ENCODE results near the gene SFXN3. TPM values are rescaled to one million over a fixed set of nuclear protein-coding genes. Genes with fewer than 3 reads are reported as not detected.

The SFXN3 gene
- total RNA-seq, 1 experiment from 2014 or later = 16.9 TPM

DNA sequence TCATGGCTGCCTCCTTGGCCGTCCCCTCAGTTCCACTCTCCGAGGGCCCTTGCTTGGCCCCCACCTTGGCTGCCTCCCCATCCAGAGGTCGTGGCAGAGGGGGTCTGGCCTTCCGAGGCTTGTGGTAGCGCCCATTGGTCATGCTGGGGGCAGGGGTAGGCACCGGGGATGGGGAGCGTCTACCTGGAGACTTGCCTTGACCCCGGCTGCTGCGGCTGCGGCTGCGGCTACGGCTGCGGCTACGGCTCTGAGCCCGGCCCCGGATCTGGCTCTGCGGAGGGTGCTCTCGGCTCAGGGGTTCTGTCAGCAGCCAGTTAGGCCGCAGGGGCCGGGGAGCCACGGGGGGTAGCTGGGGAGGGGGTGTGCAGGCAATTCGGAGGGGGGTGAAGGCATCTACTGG lies 20.7 kb upstream of the SFXN3 start:
- BruUV-seq (replicated peaks) = no TSS peak
- H3K27ac ChIP-seq (ENCODE audit: low read depth, low read length, poor library complexity, severe bottlenecking) = no peak overlapping the region
- H3K4me1 ChIP-seq (ENCODE audit: insufficient read depth, low read length, poor library complexity, severe bottlenecking) = peaks cover 18% of the 10 kb centered on the region
- ChIA-PET POLR2A (ENCODE audit: low non-redundant PET) (no interaction called here), CTCF (interaction anchor here (0.6 to 0.9 kb wide), 2 partner anchors 12 to 18 kb away, joined by 4 to 5 read pairs; no protein-coding TSS in a partner anchor)
- peaks cover 19% of the 10 kb centered on the region for H3K36me3 ChIP-seq (ENCODE audit: insufficient read depth, low read length, poor library complexity, severe bottlenecking)
- intact Hi-C loops (cut with micrococcal nuclease; ENCODE audit: unreplicated experiment) = no loop called here
- no peaks in the 10 kb centered on the region for H3K9me3 ChIP-seq (ENCODE audit: low read depth, low read length, poor library complexity, severe bottlenecking)
- no peak for DNase-seq (ENCODE audit: low spot score)
- no peak for TF ChIP-seq EZH2 (IDR thresholded peaks at IDR 0.05; ENCODE audit: borderline replicate concordance, low read depth, low read length, poor library complexity, severe bottlenecking)
- TF ChIP-seq, protein P1, sequence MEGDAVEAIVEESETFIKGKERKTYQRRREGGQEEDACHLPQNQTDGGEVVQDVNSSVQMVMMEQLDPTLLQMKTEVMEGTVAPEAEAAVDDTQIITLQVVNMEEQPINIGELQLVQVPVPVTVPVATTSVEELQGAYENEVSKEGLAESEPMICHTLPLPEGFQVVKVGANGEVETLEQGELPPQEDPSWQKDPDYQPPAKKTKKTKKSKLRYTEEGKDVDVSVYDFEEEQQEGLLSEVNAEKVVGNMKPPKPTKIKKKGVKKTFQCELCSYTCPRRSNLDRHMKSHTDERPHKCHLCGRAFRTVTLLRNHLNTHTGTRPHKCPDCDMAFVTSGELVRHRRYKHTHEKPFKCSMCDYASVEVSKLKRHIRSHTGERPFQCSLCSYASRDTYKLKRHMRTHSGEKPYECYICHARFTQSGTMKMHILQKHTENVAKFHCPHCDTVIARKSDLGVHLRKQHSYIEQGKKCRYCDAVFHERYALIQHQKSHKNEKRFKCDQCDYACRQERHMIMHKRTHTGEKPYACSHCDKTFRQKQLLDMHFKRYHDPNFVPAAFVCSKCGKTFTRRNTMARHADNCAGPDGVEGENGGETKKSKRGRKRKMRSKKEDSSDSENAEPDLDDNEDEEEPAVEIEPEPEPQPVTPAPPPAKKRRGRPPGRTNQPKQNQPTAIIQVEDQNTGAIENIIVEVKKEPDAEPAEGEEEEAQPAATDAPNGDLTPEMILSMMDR (conservative IDR thresholded peaks at IDR 0.05; ENCODE audit: low read depth, low read length) = no peak
- H3K4me3 ChIP-seq (ENCODE audit: low read depth, low read length, poor library complexity, severe bottlenecking) = no peak overlapping the region
- no peaks in the 10 kb centered on the region for H3K27me3 ChIP-seq (replicated peaks; ENCODE audit: insufficient read depth, low read depth, low read length, poor library complexity)

DNA sequence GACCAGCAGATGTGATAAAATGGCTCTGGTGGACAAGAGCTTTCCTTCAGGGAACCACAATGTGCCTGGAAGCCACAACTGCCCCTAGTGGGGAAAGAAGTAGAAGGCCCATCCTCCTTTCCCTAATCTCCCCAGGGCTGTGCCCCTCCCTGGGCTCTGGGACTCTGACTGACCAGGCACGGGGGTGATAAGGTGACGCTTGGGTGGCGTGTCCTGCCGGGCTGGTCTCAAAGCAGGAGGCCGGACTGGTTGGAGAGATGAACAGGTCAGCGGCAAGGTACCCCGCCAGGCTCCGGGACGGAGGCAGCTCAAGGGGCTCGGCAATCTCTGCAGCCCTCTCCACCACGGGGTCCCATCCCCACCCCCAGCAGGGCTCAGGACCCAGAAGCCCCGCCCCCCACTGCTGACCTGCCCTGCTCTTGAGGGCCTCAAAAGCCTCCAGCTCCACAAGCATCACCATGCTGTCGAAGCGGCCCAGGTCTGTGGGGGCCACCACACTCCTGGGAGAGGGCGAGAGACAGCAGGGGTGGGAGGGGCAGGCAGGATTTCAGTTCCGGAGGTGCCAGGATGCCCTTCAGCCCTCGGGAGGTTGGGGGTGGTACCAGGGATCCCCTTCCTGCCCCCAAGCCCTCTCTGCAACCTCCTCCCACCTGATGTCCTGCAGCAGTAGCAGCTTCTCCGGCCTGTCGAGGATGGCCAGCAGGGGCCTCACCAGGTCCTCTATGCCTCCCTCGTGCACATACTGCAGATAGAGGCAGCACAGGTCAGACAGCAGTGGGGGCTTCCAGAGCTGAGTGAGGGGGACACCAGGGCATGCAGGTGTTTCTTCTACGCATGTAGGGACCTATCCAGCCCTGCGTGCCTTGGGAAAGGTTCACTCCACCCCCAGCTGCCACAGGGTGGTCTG lies 19.3 kb upstream of the SFXN3 start:
- H3K4me3 ChIP-seq (ENCODE audit: low read depth, low read length, poor library complexity, severe bottlenecking) = no peak overlapping the region
- BruUV-seq (replicated peaks) = no TSS peak
- TF ChIP-seq, protein P1 (conservative IDR thresholded peaks at IDR 0.05; ENCODE audit: low read depth, low read length) = peak; percentile 46
- TF ChIP-seq EZH2 (IDR thresholded peaks at IDR 0.05; ENCODE audit: borderline replicate concordance, low read depth, low read length, poor library complexity, severe bottlenecking) = no peak
- intact Hi-C loops (cut with micrococcal nuclease; ENCODE audit: unreplicated experiment) = loop anchor here (2.0 kb wide), 1 partner anchor 449 kb away; no protein-coding TSS in a partner anchor
- H3K4me1 ChIP-seq (ENCODE audit: insufficient read depth, low read length, poor library complexity, severe bottlenecking) = peaks cover 18% of the 10 kb centered on the region
- no peaks in the 10 kb centered on the region for H3K27me3 ChIP-seq (replicated peaks; ENCODE audit: insufficient read depth, low read depth, low read length, poor library complexity)
- POLR2A ChIA-PET (ENCODE audit: low non-redundant PET) = no interaction called here
- H3K36me3 ChIP-seq (ENCODE audit: insufficient read depth, low read length, poor library complexity, severe bottlenecking) = peaks cover 7% of the 10 kb centered on the region
- H3K27ac ChIP-seq (ENCODE audit: low read depth, low read length, poor library complexity, severe bottlenecking) = no peak overlapping the region
- H3K9me3 ChIP-seq (ENCODE audit: low read depth, low read length, poor library complexity, severe bottlenecking) = no peaks in the 10 kb centered on the region
- DNase-seq (ENCODE audit: low spot score) = no peak
- CTCF ChIA-PET = interaction anchor here (0.5 to 1.0 kb wide), 4 partner anchors 14 to 665 kb away, joined by 4 to 8 read pairs (median 6); partner anchors contain the start of gene SCD

DNA sequence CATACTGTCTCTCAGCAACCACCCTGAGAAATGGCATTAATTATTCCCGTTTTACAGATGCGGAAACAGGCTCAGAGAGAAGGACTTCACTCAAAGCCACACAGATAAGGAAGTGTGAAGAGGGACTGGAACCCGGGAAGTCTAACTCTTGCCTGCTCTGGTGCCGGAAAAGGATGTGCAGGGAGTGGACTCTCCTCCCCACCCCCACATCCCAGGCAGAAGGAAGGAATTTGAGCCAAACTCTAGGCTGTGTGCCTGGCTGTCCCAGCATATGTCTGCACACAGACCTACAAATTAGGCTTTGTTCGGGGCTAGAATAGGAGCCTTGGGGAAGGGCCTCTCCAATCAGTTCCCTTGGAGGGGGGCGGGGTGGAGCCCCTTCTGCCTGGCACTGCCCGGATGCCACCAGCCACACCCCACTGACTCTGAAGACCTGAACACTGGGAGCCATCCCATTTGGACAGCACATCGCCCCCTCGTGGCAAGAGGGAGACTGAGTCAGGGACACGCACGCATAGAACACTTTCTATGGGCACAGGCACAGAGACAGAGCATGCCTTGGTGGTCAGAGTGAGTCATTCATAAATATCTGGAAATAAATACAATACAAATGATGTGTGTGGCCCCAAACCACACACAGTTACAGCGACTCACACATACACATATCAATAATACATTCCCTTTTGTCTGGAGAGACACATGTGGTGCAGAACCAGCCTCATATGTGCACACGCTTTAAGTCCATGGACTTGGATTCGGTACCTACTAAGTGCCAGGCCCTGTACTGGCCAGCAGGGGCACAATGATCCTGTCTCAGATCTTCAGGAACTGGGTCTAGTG lies 18.3 kb upstream of the SFXN3 start:
- Histone ChIP-seq H3K4me3 (ENCODE audit: low read depth, low read length, poor library complexity, severe bottlenecking) (no peak overlapping the region), H3K27ac (ENCODE audit: low read depth, low read length, poor library complexity, severe bottlenecking) (no peak overlapping the region), H3K4me1 (ENCODE audit: insufficient read depth, low read length, poor library complexity, severe bottlenecking) (peaks cover 9% of the 10 kb centered on the region), H3K9me3 (ENCODE audit: low read depth, low read length, poor library complexity, severe bottlenecking) (no peaks in the 10 kb centered on the region), H3K36me3 (ENCODE audit: insufficient read depth, low read length, poor library complexity, severe bottlenecking) (no peaks in the 10 kb centered on the region), H3K27me3 (replicated peaks; ENCODE audit: insufficient read depth, low read depth, low read length, poor library complexity) (no peaks in the 10 kb centered on the region)
- CTCF ChIA-PET = interaction anchor here (0.5 kb wide), 1 partner anchor 666 kb away, joined by 7 read pairs; the partner anchor contains the start of gene SCD
- intact Hi-C loops (cut with micrococcal nuclease; ENCODE audit: unreplicated experiment) = loop anchor here (1.0 to 2.0 kb wide), 2 partner anchors 14 to 450 kb away; no protein-coding TSS in a partner anchor
- DNase-seq (ENCODE audit: low spot score) = peak; percentile 95
- no peak for TF ChIP-seq EZH2 (IDR thresholded peaks at IDR 0.05; ENCODE audit: borderline replicate concordance, low read depth, low read length, poor library complexity, severe bottlenecking)
- TF ChIP-seq, protein P1 (conservative IDR thresholded peaks at IDR 0.05; ENCODE audit: low read depth, low read length) = peak; percentile 99
- POLR2A ChIA-PET (ENCODE audit: low non-redundant PET) = no interaction called here
- BruUV-seq (replicated peaks) = no TSS peak

All from A673 (cell line).